Measurements from ENCODE around the gene DAAM1.

The DAAM1 gene

DNA sequence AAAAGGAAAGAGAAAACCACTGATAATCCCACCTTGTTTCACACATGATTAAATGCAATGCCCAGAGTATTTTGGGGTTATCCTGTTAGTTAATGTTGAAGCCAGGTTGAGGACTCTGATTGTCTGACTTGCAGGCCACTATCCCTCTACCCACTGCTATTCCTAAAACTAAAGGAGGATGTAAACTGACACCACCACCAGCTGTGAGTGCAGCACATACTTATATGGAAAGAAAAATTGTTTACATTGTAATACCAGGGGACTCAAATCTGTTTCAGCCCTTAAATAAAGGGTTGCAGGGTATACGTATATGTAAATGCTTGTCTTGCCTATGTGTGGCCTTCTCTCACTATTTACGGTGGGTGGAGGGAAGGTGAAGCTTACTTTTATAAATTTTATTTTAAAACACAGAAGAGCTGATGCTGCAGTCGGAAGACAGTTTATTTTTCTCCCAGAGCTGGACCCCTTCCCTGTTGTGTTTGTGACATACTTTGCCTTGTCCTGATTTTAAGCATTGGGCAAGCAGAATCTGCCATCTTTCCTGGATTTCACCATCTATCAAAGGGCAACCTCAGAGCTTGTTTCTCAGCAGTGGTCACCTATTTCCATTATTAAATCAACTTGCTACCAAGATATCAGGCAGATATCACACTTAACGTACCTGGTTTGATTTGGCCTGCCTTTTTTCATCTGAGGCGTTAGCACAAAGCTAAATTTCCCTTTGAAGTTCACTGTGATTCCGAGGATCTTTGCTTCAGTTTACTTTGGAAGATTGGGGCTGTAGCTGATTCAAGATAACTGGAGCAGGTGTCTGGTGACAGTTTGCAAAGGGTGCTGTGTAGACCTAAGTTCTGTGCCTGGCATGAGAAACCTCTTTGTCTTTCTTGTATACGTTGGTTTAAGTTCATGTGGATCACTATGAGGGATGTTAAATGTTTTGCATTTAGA is 25.2 kb downstream of the DAAM1 start:
- no peak overlapping the region for H3K4me3 ChIP-seq (replicated peaks; ENCODE audit: low read depth, low read length)
- TF ChIP-seq, protein P1, sequence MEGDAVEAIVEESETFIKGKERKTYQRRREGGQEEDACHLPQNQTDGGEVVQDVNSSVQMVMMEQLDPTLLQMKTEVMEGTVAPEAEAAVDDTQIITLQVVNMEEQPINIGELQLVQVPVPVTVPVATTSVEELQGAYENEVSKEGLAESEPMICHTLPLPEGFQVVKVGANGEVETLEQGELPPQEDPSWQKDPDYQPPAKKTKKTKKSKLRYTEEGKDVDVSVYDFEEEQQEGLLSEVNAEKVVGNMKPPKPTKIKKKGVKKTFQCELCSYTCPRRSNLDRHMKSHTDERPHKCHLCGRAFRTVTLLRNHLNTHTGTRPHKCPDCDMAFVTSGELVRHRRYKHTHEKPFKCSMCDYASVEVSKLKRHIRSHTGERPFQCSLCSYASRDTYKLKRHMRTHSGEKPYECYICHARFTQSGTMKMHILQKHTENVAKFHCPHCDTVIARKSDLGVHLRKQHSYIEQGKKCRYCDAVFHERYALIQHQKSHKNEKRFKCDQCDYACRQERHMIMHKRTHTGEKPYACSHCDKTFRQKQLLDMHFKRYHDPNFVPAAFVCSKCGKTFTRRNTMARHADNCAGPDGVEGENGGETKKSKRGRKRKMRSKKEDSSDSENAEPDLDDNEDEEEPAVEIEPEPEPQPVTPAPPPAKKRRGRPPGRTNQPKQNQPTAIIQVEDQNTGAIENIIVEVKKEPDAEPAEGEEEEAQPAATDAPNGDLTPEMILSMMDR (IDR thresholded peaks at IDR 0.05; ENCODE audit: low read length, missing control alignments), result no peak
- no peak for DNase-seq (ENCODE audit: low read depth)

GRCh38 chr14:59214702-59215302 is 26.3 kb downstream of the DAAM1 start:
- DNase-seq (ENCODE audit: low read depth), result no peak
- TF ChIP-seq, protein P1 (IDR thresholded peaks at IDR 0.05; ENCODE audit: low read length, missing control alignments), result no peak

GRCh38 chr14:59215322-59215721 is 26.9 kb downstream of the DAAM1 start:
- TF ChIP-seq, protein P1 (IDR thresholded peaks at IDR 0.05; ENCODE audit: low read length, missing control alignments), result no peak
- no peak overlapping the region for H3K4me3 ChIP-seq (replicated peaks; ENCODE audit: low read depth, low read length)
- DNase-seq (ENCODE audit: low read depth), result peak; percentile 39

More at GRCh38 chr14:59214702-59215302, 26.3 kb downstream of the DAAM1 start:
- H3K4me3 ChIP-seq (replicated peaks; ENCODE audit: low read depth, low read length), result no peak overlapping the region

DNA sequence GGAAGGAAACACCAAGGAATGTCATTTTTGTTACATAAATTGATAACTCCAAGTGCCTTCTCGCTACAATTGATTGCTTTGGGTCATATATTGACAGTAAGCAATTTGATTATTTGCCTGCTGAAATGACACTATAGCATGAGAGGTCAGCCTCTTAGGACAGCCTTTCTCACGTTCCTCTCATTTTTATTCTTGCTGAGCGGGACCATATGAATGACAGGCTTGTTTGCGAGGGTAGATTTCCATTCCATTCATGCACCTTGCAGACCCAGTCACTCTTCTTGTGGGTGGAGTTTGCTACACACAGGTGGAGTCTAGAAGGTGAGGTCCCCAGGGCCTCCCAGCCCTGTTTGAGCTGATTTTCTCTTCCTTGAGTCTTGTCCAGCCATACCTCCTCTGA is 27.3 kb downstream of the DAAM1 start:
- H3K4me3 ChIP-seq (replicated peaks; ENCODE audit: low read depth, low read length), result no peak overlapping the region
- TF ChIP-seq, protein P1 (IDR thresholded peaks at IDR 0.05; ENCODE audit: low read length, missing control alignments), result no peak
- no peak for DNase-seq (ENCODE audit: low read depth)

- no peak for DNase-seq (ENCODE audit: low read depth)
- H3K4me3 ChIP-seq (replicated peaks; ENCODE audit: low read depth, low read length), result no peak overlapping the region
- TF ChIP-seq, protein P1 (IDR thresholded peaks at IDR 0.05; ENCODE audit: low read length, missing control alignments), result no peak
These were observed 28.5 kb downstream of the DAAM1 start for GRCh38 chr14:59217011-59217410.

DNA sequence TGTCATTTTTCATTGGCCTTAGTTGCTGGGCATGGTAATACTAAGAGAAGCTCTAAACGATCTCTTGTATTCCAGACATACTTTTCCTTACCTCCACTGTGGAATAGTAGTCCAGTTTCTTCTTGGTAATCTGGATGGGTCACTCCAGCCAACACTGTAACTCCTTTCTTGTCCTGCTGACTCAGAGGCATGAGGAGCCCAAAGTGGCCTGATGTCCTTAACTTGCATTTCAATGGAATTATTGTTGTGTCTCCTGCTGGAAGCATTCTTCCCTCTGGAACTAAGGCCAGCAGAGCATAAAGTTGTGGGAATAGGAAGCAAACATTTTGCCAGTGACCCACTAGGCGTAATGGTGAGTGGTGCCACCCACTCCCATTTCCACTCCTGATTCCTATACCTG is 33.1 kb downstream of the DAAM1 start:
- DNase-seq (ENCODE audit: low read depth), result no peak
- TF ChIP-seq, protein P1 (IDR thresholded peaks at IDR 0.05; ENCODE audit: low read length, missing control alignments), result no peak
- no peak overlapping the region for H3K4me3 ChIP-seq (replicated peaks; ENCODE audit: low read depth, low read length)

Measured in fibroblast of pulmonary artery (primary cell).